Colonic mucosa (tissue), 4 donors: ENCODE data around the gene WASF2. TPM values are rescaled to one million over a fixed set of nuclear protein-coding genes. Genes with fewer than 3 reads are reported as not detected.

Source experiments
- DNase-seq: peaks from one replicate; pipeline ENCODE4 v3.0.0-alpha.2; 2020
- H3K27ac ChIP-seq: fragments of 200-600 bp; one replicate; pipeline ENCODE4 v1.8.0; 2021
- H3K27me3 ChIP-seq: fragments of 200-600 bp; one replicate; pipeline ENCODE4 v1.8.0; 2021
- H3K36me3 ChIP-seq: fragments of 200-600 bp; one replicate; pipeline ENCODE4 v1.8.0; 2021
- H3K4me1 ChIP-seq: fragments of 200-600 bp; one replicate; pipeline ENCODE4 v1.8.0; 2021; ENCODE audit warnings: mild to moderate bottlenecking
- H3K4me3 ChIP-seq: fragments of 200-600 bp; one replicate; pipeline ENCODE4 v1.8.0; 2021
- H3K9ac ChIP-seq, 2 donors: one replicate each; pipeline ENCODE4 v1.7.0; 2013; ENCODE audit warnings: control low read depth in 2 of 2, low read depth in 2 of 2, low read length in 2 of 2
- H3K9me3 ChIP-seq: fragments of 200-600 bp; one replicate; pipeline ENCODE4 v1.8.0; 2021
- intact Hi-C: fragments of 100-400 bp; cut with DNase I; formaldehyde crosslinking; loops from one replicate; pipeline ENCODE4 v1.14.1; 2022
- total RNA-seq, 2 donors: library from RNA; stranded (reverse); fragmentation: NEBNext Ultra II Directional in 1 of 2; extraction: Animal tissue kit (Norgen Biotek cat#: 25700) in 1 of 2; gene quantifications; one replicate each; pipeline ENCODE4 v1.2.1, GENCODE V29; 2021
- TF ChIP-seq, protein P1 (sequence below): fragments of 200-600 bp; IDR thresholded peaks from one replicate; pipeline ENCODE4 v1.8.0; 2022; ENCODE audit warnings: antibody characterized with exemption, mild to moderate bottlenecking
- donor health status: healthy.
- donor health status: DM: no; HTN: no; CAD: no.
- donor health status: DM: no; HTN: no; CAD: no.

WASF2 gene
- total RNA-seq, 2 donors from 2014 or later: 120 to 168 TPM

DNA sequence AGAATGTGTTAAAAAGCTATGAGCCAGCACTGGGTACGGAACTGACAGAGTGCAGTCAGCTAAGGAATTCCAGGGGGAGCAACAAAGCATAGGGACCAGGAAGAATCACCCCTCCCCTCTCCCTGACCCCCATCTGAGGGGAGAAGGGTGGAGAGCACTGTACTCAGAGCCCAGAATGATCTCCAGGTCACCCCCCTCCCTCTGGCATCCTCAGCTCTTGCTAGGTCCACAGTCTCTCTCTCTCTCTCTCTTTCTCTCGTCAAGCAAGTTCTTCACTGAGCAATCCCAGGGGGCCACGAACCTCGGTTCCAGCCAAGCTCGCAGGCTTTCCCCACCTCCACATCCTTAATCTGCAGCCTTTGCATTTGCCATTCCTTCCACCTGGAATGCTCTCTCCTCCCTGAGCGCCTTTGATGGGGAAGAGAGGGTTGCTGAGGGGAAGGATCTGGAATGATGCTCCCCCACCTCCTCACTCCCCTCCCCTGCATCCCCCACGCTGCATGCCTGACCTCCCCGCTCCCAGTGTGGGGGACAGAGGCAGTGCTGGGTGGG lies 6.7 kb upstream of the WASF2 start:
- Histone ChIP-seq H3K27me3 (no peaks in the 10 kb centered on the region), H3K36me3 (no peaks in the 10 kb centered on the region), H3K4me1 (peaks cover 10% of the 10 kb centered on the region), H3K9me3 (no peaks in the 10 kb centered on the region), H3K4me3 (no peak overlapping the region), H3K9ac (no peak overlapping the region), H3K27ac (no peak overlapping the region)
- TF ChIP-seq, protein P1, sequence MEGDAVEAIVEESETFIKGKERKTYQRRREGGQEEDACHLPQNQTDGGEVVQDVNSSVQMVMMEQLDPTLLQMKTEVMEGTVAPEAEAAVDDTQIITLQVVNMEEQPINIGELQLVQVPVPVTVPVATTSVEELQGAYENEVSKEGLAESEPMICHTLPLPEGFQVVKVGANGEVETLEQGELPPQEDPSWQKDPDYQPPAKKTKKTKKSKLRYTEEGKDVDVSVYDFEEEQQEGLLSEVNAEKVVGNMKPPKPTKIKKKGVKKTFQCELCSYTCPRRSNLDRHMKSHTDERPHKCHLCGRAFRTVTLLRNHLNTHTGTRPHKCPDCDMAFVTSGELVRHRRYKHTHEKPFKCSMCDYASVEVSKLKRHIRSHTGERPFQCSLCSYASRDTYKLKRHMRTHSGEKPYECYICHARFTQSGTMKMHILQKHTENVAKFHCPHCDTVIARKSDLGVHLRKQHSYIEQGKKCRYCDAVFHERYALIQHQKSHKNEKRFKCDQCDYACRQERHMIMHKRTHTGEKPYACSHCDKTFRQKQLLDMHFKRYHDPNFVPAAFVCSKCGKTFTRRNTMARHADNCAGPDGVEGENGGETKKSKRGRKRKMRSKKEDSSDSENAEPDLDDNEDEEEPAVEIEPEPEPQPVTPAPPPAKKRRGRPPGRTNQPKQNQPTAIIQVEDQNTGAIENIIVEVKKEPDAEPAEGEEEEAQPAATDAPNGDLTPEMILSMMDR: no peak
- intact Hi-C loops: no loop called here
- no peak for DNase-seq

DNA sequence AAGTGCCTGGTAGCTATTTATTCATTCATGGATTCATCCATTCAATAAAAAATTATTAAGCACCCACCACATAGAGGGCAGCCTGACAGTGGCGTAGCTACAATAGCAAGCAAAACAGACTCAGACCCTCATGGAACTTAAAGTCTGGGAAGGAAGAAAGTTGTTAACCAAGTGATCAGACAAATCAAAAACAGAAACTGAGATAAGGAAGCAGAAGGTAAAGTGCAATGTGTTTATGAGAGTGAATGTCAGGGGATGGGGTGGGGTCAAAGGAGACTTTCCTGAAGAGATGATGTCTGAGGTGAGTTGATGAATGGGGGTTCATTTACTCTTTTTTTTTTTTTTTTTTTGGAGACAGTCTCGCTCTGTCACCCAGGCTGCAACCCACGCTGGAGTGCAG lies 2.8 kb upstream of the WASF2 start:
- intact Hi-C loops: no loop called here
- no peak overlapping the region for H3K4me3 ChIP-seq
- DNase-seq: no peak
- H3K36me3 ChIP-seq: no peaks in the 10 kb centered on the region
- peak overlapping the region; percentile 99 for H3K27ac ChIP-seq
- TF ChIP-seq, protein P1: no peak
- no peaks in the 10 kb centered on the region for H3K9me3 ChIP-seq
- H3K9ac ChIP-seq: peak overlapping the region in 1 of 2 donors; percentile 71
- H3K27me3 ChIP-seq: no peaks in the 10 kb centered on the region
- H3K4me1 ChIP-seq: peaks cover 10% of the 10 kb centered on the region

DNA sequence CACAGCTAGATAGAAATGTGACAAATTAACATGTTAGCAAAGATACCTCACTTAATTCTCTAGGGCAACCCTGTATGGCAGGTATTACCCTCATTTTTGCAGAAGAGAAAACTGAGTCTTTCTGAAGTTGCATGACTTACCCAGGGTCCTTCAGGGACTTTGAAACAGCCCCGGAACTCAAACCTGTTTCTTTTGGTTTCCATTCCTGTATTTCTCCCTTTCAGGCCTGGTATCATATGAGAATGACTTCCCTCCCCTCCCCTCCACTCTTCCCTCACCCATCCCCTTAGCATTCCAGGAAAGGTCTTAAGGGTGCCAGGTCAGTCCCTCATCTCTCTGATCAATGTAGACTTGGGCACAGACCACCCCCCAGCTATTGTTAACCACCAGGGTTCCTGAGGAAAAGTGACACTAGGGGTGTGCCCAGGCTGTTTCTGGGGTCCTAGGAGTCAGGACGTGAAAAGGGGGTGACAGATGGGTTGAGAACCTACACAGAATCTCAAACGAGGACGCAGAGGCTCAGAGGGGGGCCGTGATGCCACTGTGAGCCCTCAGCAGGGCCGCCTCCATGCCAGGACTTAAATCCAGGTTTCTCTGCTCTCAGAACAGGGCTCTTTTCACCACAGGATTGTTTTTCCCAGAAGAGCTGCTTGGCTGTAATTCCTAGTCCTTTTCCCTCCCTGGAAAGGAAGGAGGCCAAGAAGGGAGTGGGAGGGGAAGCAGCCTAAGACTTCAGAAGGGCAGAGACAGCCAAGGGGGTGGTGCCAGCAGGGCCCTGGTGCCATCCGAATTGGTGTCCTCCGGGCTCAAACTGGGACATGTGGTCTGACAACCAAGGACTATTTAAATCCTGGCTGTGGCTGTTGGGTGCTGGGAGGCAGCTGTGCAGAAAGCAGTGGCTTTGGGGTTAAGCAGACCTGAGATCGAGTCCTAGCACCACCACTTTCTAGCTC lies 2.1 kb upstream of the WASF2 start:
- intact Hi-C loops: no loop called here
- no peak for DNase-seq
- Histone ChIP-seq H3K36me3 (no peaks in the 10 kb centered on the region), H3K27ac (peak overlapping the region; percentile 99), H3K27me3 (no peaks in the 10 kb centered on the region), H3K4me1 (peaks cover 10% of the 10 kb centered on the region), H3K4me3 (no peak overlapping the region), H3K9ac (peak overlapping the region; percentile 55 to 71), H3K9me3 (no peaks in the 10 kb centered on the region)
- TF ChIP-seq, protein P1: no peak

DNA sequence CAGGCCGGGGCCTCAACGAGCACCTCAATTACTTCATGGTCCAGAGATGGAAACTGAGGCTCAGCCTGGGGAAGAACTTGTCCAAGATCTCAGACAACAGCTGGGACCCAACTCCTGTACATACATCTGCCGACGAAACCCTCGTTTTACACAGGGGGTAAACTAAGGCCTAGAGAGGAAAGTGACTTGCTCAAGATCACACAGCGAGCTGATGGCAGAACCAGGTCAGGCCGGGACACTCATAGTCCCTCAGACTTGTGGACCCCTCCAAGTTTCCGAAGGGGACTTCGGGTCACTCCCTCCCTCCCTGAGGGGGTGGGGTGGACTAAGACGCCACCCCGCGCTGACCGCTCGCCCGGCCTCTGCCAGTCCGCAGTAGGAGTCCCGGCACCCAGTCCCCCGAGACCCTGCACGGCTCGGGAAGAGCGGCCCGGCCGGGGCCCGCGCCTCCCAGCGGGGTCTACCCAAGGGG lies 430 bp downstream of the WASF2 start:
- H3K4me1 ChIP-seq: peaks cover 10% of the 10 kb centered on the region
- H3K27ac ChIP-seq: peak overlapping the region; percentile 99
- no peaks in the 10 kb centered on the region for H3K27me3 ChIP-seq
- peak overlapping the region; percentile 93 for H3K4me3 ChIP-seq
- intact Hi-C loops: no loop called here
- peak overlapping the region; percentile 100 for H3K9ac ChIP-seq
- no peaks in the 10 kb centered on the region for H3K9me3 ChIP-seq
- no peaks in the 10 kb centered on the region for H3K36me3 ChIP-seq
- TF ChIP-seq, protein P1: no peak
- peak; percentile 47 for DNase-seq

DNA sequence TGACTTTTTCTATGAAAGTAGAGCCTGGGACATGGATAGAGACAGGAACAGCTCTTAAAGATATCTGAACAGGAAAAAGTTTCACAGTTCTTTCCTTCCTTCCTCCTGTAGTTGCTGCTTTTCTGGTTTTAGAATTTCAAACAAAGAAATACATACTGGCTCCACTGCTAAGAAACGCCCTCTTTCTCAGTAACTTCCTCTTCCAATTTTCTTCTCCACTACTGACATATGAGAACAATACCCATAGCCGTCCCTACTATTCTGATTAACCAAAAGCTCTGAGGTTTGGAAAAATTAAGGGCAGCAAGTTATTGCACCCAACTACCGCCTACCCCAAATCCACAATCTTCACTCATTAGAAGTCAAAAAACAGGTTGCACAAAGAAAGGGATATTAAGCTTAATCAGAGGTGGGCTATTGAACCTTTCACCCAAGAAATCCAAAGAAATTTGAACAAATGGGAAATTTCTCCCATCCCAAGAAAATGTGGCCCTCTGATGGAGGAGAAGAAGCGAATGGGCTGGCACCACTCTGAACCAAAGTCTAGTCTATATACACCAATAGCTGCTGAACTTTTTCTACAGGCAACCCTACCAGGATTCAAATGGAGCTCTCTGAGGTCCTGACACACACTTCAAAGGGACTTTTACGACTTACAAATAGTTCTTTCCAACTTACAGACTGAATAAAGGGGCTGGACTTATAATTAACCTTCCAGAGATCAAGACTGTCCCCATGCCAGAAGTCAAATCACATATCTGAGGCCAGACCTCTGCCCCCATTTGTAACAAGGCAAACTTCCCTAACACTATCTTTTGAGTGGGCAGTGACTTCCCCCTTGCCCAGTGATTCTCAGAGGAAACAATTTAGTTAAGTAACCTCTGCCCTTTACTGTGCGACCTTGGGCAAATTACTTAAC lies 1.7 kb downstream of the WASF2 start:
- Histone ChIP-seq H3K9me3 (no peaks in the 10 kb centered on the region), H3K4me3 (peak overlapping the region; percentile 93), H3K27ac (peak overlapping the region; percentile 81), H3K4me1 (peaks cover 10% of the 10 kb centered on the region), H3K9ac (peak overlapping the region; percentile 100), H3K36me3 (no peaks in the 10 kb centered on the region), H3K27me3 (no peaks in the 10 kb centered on the region)
- TF ChIP-seq, protein P1: no peak
- intact Hi-C loops: no loop called here
- DNase-seq: peak; percentile 40
